AG10803 (cell line): Measurements from ENCODE around the gene EEIG1.
A peak's percentile ranks its signal among the peaks of the same experiment; 100 is the strongest.

Experiments used
- DNase-seq: peaks from one replicate; pipeline ENCODE4 v3.0.0; 2010; ENCODE audit warnings: low read depth
- H3K4me3 ChIP-seq: 2 replicates; pipeline ENCODE4 v1.5.1; 2011; ENCODE audit warnings: mild to moderate bottlenecking, low read length, control low read depth
- TF ChIP-seq, protein P1 (sequence below): conservative IDR thresholded peaks from 2 replicates; pipeline ENCODE4 v1.5.1; 2011; ENCODE audit warnings: mild to moderate bottlenecking, low read length, control low read depth, inconsistent platforms

EEIG1 gene

DNA sequence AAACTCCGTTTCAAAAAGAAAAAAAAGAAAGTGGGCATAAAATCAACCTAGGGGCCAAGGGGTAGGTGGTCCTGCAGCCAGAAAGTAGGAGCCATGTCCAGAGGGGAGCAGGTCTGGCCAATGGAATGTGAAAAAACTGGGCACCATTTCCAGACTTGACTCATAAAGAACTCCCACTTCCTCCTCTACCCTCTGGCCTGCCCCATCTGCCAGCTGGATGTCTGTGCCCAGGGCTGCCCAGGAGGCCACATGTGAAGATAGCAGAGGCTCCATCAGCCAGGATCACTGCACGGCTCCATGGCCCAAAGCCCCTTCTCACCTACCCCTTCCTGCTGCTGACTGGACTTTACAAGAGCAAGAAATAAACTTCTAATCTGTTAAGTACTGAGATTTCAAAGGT lies 42.1 kb upstream of the EEIG1 start:
- TF ChIP-seq, protein P1, sequence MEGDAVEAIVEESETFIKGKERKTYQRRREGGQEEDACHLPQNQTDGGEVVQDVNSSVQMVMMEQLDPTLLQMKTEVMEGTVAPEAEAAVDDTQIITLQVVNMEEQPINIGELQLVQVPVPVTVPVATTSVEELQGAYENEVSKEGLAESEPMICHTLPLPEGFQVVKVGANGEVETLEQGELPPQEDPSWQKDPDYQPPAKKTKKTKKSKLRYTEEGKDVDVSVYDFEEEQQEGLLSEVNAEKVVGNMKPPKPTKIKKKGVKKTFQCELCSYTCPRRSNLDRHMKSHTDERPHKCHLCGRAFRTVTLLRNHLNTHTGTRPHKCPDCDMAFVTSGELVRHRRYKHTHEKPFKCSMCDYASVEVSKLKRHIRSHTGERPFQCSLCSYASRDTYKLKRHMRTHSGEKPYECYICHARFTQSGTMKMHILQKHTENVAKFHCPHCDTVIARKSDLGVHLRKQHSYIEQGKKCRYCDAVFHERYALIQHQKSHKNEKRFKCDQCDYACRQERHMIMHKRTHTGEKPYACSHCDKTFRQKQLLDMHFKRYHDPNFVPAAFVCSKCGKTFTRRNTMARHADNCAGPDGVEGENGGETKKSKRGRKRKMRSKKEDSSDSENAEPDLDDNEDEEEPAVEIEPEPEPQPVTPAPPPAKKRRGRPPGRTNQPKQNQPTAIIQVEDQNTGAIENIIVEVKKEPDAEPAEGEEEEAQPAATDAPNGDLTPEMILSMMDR, result no peak
- DNase-seq, result peak; percentile 28
- no peak overlapping the region for H3K4me3 ChIP-seq

DNA sequence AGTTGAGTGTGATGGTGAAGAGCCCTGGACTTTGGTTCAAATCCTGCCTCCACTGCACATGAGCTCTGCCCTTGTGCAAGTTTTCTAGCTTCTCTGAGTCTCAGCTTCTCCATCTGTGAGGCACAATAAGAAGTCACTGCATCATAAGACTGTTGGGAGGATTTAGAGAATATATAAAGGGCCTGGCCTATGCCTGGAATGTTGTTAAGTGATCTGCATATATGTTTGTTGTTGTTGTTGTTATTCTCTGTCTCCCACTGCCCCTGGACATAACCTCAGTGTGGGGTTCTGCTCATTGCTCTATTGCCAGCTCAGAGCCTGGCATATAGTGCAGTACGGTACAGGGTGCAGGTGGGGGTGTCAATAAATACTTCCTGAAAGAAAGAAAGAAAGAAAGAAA lies 40.3 kb upstream of the EEIG1 start:
- TF ChIP-seq, protein P1, result no peak
- DNase-seq, result no peak
- H3K4me3 ChIP-seq, result no peak overlapping the region

DNA sequence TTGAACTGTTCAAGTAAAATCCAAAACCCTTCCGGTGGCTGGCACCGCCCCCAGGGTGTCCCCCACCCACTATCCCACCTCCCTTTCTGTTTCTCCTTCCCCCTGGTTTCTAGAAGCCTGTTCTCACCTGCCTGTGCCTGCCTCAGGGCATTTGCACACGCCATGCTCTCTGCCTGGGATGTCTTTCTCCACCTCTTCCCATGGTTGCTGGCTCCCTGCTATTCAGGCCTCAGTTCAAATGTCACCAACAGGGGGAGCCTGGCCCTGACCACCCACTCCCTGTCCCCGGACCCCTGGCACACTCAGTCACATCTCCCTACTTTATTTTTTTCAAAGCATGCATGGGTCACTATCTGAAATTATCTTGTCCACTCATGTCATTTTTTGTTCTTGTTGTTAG lies 39.9 kb upstream of the EEIG1 start:
- DNase-seq, result no peak
- H3K4me3 ChIP-seq, result no peak overlapping the region
- TF ChIP-seq, protein P1, result no peak; the same call in 1 of the 2 replicates

DNA sequence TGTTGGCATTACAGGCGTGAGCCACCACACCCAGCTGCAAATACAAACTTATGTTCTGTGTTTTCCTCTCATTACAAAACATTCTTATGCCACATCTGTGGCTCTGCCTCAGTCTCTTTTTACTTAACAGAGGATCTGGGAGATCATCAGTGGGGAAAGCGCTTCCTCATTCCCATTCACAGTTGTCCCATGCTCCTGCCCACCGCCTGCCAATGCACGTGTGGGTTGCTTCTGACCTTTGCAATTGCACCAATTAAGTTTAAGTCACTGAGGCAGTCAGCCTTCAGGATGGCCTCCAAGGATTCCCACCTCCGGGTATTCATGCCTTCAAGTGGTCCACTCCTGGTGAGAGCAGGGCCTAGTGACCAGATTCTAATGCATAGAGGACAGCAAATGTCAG lies 34.9 kb upstream of the EEIG1 start:
- TF ChIP-seq, protein P1, result no peak
- H3K4me3 ChIP-seq, result no peak overlapping the region
- no peak for DNase-seq

DNA sequence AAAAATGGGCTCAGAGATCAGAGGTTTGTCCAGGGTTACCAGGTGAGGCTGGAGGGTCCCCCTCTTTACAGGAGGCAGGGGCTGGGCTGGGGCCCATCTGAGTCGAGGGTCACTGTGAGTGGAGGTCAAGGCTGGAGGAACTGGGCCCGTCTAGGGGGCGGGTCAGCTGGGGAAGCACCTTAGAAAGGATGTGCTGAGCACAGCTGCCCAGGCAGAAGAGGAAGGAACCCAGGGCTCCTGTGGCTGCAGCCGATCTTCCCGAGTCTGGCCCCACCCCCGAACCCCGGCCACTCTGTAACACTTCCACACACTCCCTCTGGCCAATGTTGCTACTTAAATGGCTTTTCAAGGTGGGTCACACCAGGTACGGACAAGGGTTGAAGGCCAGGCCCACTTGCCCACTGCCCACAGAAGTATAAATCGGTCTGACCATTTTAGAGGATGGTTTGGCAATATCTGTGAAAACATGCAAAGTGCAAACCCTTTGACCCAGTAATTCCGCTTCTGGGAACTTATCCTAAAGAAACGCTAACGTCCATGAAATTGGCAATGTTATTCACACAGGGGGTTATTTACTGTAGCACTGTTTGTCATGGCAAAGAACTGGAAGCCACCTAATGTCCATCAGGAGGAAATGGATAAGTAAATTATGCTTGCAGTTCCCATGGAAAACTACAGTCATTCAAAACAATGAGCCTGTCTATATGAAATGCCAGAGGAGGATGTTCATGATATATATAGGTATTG lies 30.5 kb upstream of the EEIG1 start:
- H3K4me3 ChIP-seq, result no peak overlapping the region
- DNase-seq, result no peak
- TF ChIP-seq, protein P1, result no peak

DNA sequence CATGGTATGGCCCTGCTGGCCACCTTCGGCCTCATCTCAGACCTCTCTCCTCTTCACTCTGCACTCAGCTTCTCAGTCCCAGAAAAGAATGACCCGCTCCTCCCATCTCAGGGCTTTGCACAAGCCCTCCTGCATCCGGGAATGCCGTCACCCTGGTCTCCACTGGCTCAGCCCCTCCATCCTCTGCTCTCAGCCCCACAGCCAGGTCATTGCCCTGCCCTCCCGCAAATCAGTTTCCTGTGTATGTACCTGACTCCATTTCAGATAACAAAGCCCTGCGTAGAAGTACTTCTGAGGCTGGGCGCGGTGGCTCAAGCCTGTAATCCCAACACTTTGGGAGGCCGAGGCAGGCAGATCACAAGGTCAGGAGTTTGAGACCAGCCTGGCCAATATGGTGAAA lies 28.9 kb upstream of the EEIG1 start:
- no peak overlapping the region for H3K4me3 ChIP-seq
- TF ChIP-seq, protein P1, result no peak

DNA sequence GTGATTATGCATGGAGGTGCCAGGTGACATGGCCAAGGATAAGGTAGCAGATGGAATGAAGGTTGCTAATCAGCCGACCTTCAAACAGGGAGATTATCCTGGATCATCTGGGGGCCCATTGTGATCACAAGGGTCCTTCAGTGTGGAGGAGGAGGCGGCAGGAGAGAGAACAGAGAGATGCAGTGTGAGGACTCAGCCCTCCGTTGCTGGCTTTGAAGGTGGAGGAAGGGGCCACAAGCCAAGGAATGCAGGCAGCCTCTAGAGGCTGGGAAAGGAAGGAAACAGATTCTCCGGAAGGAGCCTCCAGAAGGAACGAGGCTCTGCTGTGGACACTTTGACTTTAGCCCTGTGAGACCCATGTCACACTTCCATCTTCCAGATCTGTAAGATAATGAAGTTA lies 27.4 kb upstream of the EEIG1 start:
- TF ChIP-seq, protein P1, result no peak
- no peak overlapping the region for H3K4me3 ChIP-seq
- DNase-seq, result no peak

More for the DNA sequence above, 28.9 kb upstream of the EEIG1 start:
- no peak for DNase-seq
